GM12878 (cell line): ENCODE measurements around the gene ARID4B. TPM values are rescaled to one million over a fixed set of nuclear protein-coding genes. Genes with fewer than 3 reads are reported as not detected.
A peak's percentile ranks its signal among the peaks of the same experiment; 100 is the strongest.

Source experiments
- IKZF2 ChIP-seq, 2 experiments: fragments of 450-650 bp; IDR thresholded peaks; 2 replicates each; pipeline ENCODE4 v1.6.1; 2017; ENCODE audit warnings: mild to moderate bottlenecking in 2 of 2, moderate library complexity in 2 of 2
- KLF5 ChIP-seq: fragments of 450-650 bp; IDR thresholded peaks from 2 replicates; pipeline ENCODE4 v1.6.1; 2014; ENCODE audit warnings: mild to moderate bottlenecking; ENCODE audit not compliant: partially characterized antibody
- PAX5 ChIP-seq: IDR thresholded peaks from 2 replicates; pipeline ENCODE4 v1.6.1; 2011; ENCODE audit warnings: low read depth, low read length, borderline replicate concordance
- POLR2AphosphoS5 ChIP-seq: IDR thresholded peaks from 2 replicates; pipeline ENCODE4 v1.6.1; 2011; ENCODE audit warnings: mild to moderate bottlenecking, low read length, inconsistent platforms
- SIN3A ChIP-seq: IDR thresholded peaks from 2 replicates; pipeline ENCODE4 v1.6.1; 2012; ENCODE audit warnings: low read depth, low read length, improper control_type of control experiment
- SRF ChIP-seq, 2 experiments: IDR thresholded peaks; 2 replicates each; pipeline ENCODE4 v1.6.1; 2011; ENCODE audit warnings: low read depth in 2 of 2, low read length in 2 of 2, mild to moderate bottlenecking in 1 of 2, moderate library complexity in 1 of 2
- SUPT20H ChIP-seq: IDR thresholded peaks from 2 replicates; pipeline ENCODE4 v1.6.1; 2011; ENCODE audit warnings: low read depth, mild to moderate bottlenecking, low read length, moderate library complexity, borderline replicate concordance; ENCODE audit not compliant: control insufficient read depth
- TCF3 ChIP-seq: IDR thresholded peaks from 2 replicates; pipeline ENCODE4 v1.6.1; 2012; ENCODE audit warnings: low read depth, mild to moderate bottlenecking, low read length, borderline replicate concordance; ENCODE audit not compliant: insufficient read depth
- ZNF384 ChIP-seq: IDR thresholded peaks from 2 replicates; pipeline ENCODE4 v1.6.1; 2012; ENCODE audit warnings: low read depth, mild to moderate bottlenecking, low read length, improper control_type of control experiment, borderline replicate concordance
- polyA plus RNA-seq, 11 experiments: library from polyadenylated mRNA; depleted of rRNA in 4 of 11; unstranded in 6 of 11; stranded (reverse) in 5 of 11; fragments of >200 nt; fragmentation: Nextera tagmentation in 4 of 11; fragmentation: Illumina TruSeq in 1 of 11; extraction: Ambion mirVana in 4 of 11; extraction: Trizol in 1 of 11; gene quantifications; 1 replicate in 1 of 11; 2 replicates in 10 of 11; pipeline versions ENCODE4 v1.2.1 to v1.2.3, GENCODE V29; 2011 to 2016; ENCODE audit warnings: inconsistent platforms in 2 of 11, missing spikeins in 2 of 11, low read depth in 1 of 11
- total RNA-seq, 4 experiments: library from RNA; depleted of rRNA in 3 of 4; stranded (reverse); fragments of >200 nt in 3 of 4; fragmentation: Illumina TruSeq in 1 of 4; extraction: Trizol in 1 of 4; gene quantifications; 2 replicates each; pipeline versions ENCODE4 v1.2.1 to v1.2.3, GENCODE V29; 2013 to 2021
- TF ChIP-seq, protein P1 (sequence below): IDR thresholded peaks from 2 replicates; pipeline ENCODE4 v1.6.1; 2012; ENCODE audit warnings: mild to moderate bottlenecking, low read depth, low read length
- TF ChIP-seq, protein P2 (sequence below): fragments of 450-650 bp; IDR thresholded peaks from 2 replicates; pipeline ENCODE4 v1.6.1; 2016; ENCODE audit warnings: mild to moderate bottlenecking, moderate library complexity, borderline replicate concordance
- TF ChIP-seq, protein P3 (sequence below): IDR thresholded peaks from 2 replicates; pipeline ENCODE4 v1.6.1; 2011; ENCODE audit warnings: borderline replicate concordance, low read depth, mild to moderate bottlenecking, moderate library complexity, low read length; ENCODE audit not compliant: insufficient read depth, poor library complexity, severe bottlenecking
- TF ChIP-seq, protein P4 (sequence below): fragments of 450-650 bp; IDR thresholded peaks from 2 replicates; pipeline ENCODE4 v1.6.1; 2017; ENCODE audit warnings: mild to moderate bottlenecking, moderate library complexity

Gene ARID4B
- total and polyA plus RNA-seq, 10 of the 15 experiments (the other 5 are each of a cell fraction or from before 2014, with no cell fraction given) = 13.6 to 39.1 (median 28.0) TPM

DNA sequence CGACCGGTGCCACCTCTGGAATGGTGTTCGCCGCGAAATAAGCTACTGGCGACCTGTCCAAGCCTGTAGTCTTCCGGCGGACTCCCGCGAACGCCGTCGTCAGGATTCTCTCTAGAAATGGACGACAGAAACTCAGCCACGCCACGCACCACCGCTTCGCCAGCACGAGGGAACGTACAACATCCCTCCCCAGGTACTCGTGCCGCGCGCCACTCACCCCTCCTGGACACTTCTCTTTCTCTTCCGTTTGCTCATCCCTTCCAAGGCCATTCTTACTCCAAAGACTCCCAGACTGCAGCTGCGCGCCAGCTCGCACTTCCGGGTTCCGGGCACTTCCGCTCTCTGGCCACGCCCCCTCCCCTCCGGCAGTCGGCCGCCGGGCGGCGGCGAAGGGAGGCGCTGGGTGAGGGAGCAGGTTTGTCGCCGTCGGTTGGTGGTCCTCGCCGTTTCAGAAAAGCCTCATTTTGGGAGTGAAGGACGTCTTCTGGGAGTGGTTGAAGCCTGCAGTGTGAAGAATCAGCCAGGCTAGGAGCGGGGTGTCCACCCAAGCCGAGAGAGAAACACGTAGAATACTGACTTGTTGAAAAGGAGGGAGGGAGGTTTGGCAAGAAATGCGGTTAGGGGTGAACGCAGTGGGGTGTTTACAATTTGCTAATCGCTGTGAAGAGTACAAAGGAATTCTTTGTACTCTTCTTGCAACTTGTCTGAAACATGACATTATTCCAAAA lies 166.9 kb downstream of the ARID4B start, which contains the start of gene RBM34 (continued):
- TF ChIP-seq, protein P1, sequence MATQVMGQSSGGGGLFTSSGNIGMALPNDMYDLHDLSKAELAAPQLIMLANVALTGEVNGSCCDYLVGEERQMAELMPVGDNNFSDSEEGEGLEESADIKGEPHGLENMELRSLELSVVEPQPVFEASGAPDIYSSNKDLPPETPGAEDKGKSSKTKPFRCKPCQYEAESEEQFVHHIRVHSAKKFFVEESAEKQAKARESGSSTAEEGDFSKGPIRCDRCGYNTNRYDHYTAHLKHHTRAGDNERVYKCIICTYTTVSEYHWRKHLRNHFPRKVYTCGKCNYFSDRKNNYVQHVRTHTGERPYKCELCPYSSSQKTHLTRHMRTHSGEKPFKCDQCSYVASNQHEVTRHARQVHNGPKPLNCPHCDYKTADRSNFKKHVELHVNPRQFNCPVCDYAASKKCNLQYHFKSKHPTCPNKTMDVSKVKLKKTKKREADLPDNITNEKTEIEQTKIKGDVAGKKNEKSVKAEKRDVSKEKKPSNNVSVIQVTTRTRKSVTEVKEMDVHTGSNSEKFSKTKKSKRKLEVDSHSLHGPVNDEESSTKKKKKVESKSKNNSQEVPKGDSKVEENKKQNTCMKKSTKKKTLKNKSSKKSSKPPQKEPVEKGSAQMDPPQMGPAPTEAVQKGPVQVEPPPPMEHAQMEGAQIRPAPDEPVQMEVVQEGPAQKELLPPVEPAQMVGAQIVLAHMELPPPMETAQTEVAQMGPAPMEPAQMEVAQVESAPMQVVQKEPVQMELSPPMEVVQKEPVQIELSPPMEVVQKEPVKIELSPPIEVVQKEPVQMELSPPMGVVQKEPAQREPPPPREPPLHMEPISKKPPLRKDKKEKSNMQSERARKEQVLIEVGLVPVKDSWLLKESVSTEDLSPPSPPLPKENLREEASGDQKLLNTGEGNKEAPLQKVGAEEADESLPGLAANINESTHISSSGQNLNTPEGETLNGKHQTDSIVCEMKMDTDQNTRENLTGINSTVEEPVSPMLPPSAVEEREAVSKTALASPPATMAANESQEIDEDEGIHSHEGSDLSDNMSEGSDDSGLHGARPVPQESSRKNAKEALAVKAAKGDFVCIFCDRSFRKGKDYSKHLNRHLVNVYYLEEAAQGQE = peak; percentile 51; the same call in 1 of the 2 replicates
- TF ChIP-seq SRF (IDR thresholded peaks at IDR 0.05; ENCODE audit: low read depth in 2 of 2, low read length in 2 of 2) (0 out of 4 replicates have a peak, but pooled peaks of 1 of the 2 experiments have one; percentile 45), KLF5 (no peak), IKZF2 (IDR thresholded peaks at IDR 0.05) (peak in 1 of 2 experiments; percentile 39; a peak in 2 of 4 replicates), SIN3A (peak; percentile 82), ZNF384 (no peak), SUPT20H (no peak), TCF3 (peak; percentile 70), PAX5 (peak; percentile 45; the same call in 1 of the 2 replicates), POLR2AphosphoS5 (peak; percentile 99)
- TF ChIP-seq, protein P2, sequence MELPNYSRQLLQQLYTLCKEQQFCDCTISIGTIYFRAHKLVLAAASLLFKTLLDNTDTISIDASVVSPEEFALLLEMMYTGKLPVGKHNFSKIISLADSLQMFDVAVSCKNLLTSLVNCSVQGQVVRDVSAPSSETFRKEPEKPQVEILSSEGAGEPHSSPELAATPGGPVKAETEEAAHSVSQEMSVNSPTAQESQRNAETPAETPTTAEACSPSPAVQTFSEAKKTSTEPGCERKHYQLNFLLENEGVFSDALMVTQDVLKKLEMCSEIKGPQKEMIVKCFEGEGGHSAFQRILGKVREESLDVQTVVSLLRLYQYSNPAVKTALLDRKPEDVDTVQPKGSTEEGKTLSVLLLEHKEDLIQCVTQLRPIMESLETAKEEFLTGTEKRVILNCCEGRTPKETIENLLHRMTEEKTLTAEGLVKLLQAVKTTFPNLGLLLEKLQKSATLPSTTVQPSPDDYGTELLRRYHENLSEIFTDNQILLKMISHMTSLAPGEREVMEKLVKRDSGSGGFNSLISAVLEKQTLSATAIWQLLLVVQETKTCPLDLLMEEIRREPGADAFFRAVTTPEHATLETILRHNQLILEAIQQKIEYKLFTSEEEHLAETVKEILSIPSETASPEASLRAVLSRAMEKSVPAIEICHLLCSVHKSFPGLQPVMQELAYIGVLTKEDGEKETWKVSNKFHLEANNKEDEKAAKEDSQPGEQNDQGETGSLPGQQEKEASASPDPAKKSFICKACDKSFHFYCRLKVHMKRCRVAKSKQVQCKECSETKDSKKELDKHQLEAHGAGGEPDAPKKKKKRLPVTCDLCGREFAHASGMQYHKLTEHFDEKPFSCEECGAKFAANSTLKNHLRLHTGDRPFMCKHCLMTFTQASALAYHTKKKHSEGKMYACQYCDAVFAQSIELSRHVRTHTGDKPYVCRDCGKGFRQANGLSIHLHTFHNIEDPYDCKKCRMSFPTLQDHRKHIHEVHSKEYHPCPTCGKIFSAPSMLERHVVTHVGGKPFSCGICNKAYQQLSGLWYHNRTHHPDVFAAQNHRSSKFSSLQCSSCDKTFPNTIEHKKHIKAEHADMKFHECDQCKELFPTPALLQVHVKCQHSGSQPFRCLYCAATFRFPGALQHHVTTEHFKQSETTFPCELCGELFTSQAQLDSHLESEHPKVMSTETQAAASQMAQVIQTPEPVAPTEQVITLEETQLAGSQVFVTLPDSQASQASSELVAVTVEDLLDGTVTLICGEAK = peak; percentile 86; the same call in 1 of the 2 replicates
- TF ChIP-seq, protein P3, sequence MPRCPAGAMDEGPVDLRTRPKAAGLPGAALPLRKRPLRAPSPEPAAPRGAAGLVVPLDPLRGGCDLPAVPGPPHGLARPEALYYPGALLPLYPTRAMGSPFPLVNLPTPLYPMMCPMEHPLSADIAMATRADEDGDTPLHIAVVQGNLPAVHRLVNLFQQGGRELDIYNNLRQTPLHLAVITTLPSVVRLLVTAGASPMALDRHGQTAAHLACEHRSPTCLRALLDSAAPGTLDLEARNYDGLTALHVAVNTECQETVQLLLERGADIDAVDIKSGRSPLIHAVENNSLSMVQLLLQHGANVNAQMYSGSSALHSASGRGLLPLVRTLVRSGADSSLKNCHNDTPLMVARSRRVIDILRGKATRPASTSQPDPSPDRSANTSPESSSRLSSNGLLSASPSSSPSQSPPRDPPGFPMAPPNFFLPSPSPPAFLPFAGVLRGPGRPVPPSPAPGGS = peak; percentile 18
- TF ChIP-seq, protein P4, sequence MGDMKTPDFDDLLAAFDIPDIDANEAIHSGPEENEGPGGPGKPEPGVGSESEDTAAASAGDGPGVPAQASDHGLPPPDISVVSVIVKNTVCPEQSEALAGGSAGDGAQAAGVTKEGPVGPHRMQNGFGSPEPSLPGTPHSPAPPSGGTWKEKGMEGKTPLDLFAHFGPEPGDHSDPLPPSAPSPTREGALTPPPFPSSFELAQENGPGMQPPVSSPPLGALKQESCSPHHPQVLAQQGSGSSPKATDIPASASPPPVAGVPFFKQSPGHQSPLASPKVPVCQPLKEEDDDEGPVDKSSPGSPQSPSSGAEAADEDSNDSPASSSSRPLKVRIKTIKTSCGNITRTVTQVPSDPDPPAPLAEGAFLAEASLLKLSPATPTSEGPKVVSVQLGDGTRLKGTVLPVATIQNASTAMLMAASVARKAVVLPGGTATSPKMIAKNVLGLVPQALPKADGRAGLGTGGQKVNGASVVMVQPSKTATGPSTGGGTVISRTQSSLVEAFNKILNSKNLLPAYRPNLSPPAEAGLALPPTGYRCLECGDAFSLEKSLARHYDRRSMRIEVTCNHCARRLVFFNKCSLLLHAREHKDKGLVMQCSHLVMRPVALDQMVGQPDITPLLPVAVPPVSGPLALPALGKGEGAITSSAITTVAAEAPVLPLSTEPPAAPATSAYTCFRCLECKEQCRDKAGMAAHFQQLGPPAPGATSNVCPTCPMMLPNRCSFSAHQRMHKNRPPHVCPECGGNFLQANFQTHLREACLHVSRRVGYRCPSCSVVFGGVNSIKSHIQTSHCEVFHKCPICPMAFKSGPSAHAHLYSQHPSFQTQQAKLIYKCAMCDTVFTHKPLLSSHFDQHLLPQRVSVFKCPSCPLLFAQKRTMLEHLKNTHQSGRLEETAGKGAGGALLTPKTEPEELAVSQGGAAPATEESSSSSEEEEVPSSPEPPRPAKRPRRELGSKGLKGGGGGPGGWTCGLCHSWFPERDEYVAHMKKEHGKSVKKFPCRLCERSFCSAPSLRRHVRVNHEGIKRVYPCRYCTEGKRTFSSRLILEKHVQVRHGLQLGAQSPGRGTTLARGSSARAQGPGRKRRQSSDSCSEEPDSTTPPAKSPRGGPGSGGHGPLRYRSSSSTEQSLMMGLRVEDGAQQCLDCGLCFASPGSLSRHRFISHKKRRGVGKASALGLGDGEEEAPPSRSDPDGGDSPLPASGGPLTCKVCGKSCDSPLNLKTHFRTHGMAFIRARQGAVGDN = peak; percentile 67
